CD14-positive monocyte (primary cell): ENCODE data around the gene CADM1. TPM values are rescaled to one million over a fixed set of nuclear protein-coding genes. Genes with fewer than 3 reads are reported as not detected.

Source experiments
- DNase-seq, 3 donors: peaks; one replicate each; pipeline ENCODE4 v3.0.0-alpha.2; 2011 to 2022
- H2AFZ ChIP-seq: 2 replicates; pipeline ENCODE4 v1.6.0; 2012; ENCODE audit warnings: mild to moderate bottlenecking, low read depth, low read length, inconsistent platforms; ENCODE audit not compliant: insufficient read depth, poor library complexity, severe bottlenecking
- H3K27ac ChIP-seq, 2 donors: 1 replicate in 1 of 2; 2 replicates in 1 of 2; pipeline ENCODE4 v1.5.1; 2012 to 2013; ENCODE audit warnings: low read length in 2 of 2, control low read depth in 1 of 2, inconsistent platforms in 1 of 2, low read depth in 1 of 2, mild to moderate bottlenecking in 1 of 2
- H3K27me3 ChIP-seq, 2 donors: one replicate each; pipeline versions ENCODE4 v1.6.0 to v1.6.1; 2011 to 2013; ENCODE audit warnings: low read length in 2 of 2; ENCODE audit not compliant: control insufficient read depth in 2 of 2, insufficient read depth in 2 of 2
- H3K36me3 ChIP-seq, 2 donors: replicated peaks in 1 of 2; 1 replicate in 1 of 2; 2 replicates in 1 of 2; pipeline versions ENCODE4 v1.5.1 to v1.6.1; 2012 to 2013; ENCODE audit warnings: low read length in 2 of 2, control low read depth in 1 of 2, inconsistent platforms in 1 of 2, mild to moderate bottlenecking in 1 of 2; ENCODE audit not compliant: insufficient read depth in 2 of 2, control insufficient read depth in 1 of 2
- H3K4me1 ChIP-seq, 2 donors: 1 replicate in 1 of 2; 2 replicates in 1 of 2; pipeline versions ENCODE4 v1.5.1 to v1.6.1; 2012 to 2013; ENCODE audit warnings: low read length in 2 of 2, control low read depth in 1 of 2, inconsistent platforms in 1 of 2, mild to moderate bottlenecking in 1 of 2, moderate library complexity in 1 of 2; ENCODE audit not compliant: insufficient read depth in 2 of 2, control insufficient read depth in 1 of 2
- H3K4me2 ChIP-seq: replicated peaks from 2 replicates; pipeline ENCODE3; 2012; ENCODE audit warnings: low read length, moderate library complexity, mild to moderate bottlenecking; ENCODE audit not compliant: poor library complexity, severe bottlenecking; ENCODE audit errors: extremely low read depth
- H3K4me3 ChIP-seq, 3 experiments: fragments of 200-600 bp in 1 of 3; sonication (generic) in 1 of 3; replicated peaks in 1 of 3; 1 replicate in 2 of 3; 2 replicates in 1 of 3; pipeline ENCODE4 v1.5.1; 2011 to 2013; ENCODE audit warnings: low read length in 3 of 3, mild to moderate bottlenecking in 3 of 3, control low read depth in 2 of 3, low read depth in 2 of 3, inconsistent platforms in 1 of 3, moderate library complexity in 1 of 3
- H3K79me2 ChIP-seq: 2 replicates; pipeline ENCODE4 v1.6.0; 2012; ENCODE audit warnings: mild to moderate bottlenecking, control low read depth, inconsistent platforms, low read length, moderate library complexity; ENCODE audit not compliant: insufficient read depth
- H3K9ac ChIP-seq: 2 replicates; pipeline ENCODE4 v1.6.0; 2017; ENCODE audit warnings: low read length, mild to moderate bottlenecking; ENCODE audit not compliant: insufficient read depth, poor library complexity, severe bottlenecking
- H3K9me3 ChIP-seq, 2 donors: replicated peaks in 1 of 2; 1 replicate in 1 of 2; 2 replicates in 1 of 2; pipeline versions ENCODE4 v1.5.1 to v1.6.1; 2012 to 2013; ENCODE audit warnings: low read length in 2 of 2, control low read depth in 1 of 2; ENCODE audit not compliant: control insufficient read depth in 1 of 2, insufficient read depth in 1 of 2
- H4K20me1 ChIP-seq: 2 replicates; pipeline ENCODE4 v1.6.0; 2012; ENCODE audit warnings: mild to moderate bottlenecking, low read length, control low read depth, moderate library complexity; ENCODE audit not compliant: insufficient read depth
- H3K27ac Mint-ChIP-seq, 7 donors: one replicate each; pipeline ENCODE4 v1.8.0; 2020; ENCODE audit warnings: mild to moderate bottlenecking in 7 of 7, mixed read lengths in 7 of 7, moderate library complexity in 6 of 7, inconsistent platforms in 2 of 7
- H3K27me3 Mint-ChIP-seq, 3 donors: one replicate each; pipeline ENCODE4 v1.8.0; 2021 to 2022; ENCODE audit warnings: low read depth in 3 of 3, mild to moderate bottlenecking in 3 of 3, mixed read lengths in 3 of 3, moderate library complexity in 3 of 3, inconsistent platforms in 1 of 3
- H3K36me3 Mint-ChIP-seq, 2 donors: one replicate each; pipeline ENCODE4 v1.8.0; 2020; ENCODE audit warnings: mixed read lengths in 2 of 2, inconsistent platforms in 1 of 2, mild to moderate bottlenecking in 1 of 2
- H3K4me1 Mint-ChIP-seq: one replicate; pipeline ENCODE4 v1.8.0; 2020; ENCODE audit warnings: mild to moderate bottlenecking, mixed read lengths
- H3K4me3 Mint-ChIP-seq, 2 donors: one replicate each; pipeline ENCODE4 v1.8.0; 2020; ENCODE audit warnings: mild to moderate bottlenecking in 2 of 2, mixed read lengths in 2 of 2, moderate library complexity in 1 of 2
- H3K9me3 Mint-ChIP-seq, 7 donors: one replicate each; pipeline ENCODE4 v1.8.0; 2020 to 2022; ENCODE audit warnings: mixed read lengths in 7 of 7, mild to moderate bottlenecking in 6 of 7, moderate library complexity in 6 of 7, inconsistent platforms in 2 of 7
- CTCF ChIP-seq: fragments of 200-600 bp; IDR thresholded peaks from one replicate; pipeline ENCODE4 v1.8.0; 2022; ENCODE audit warnings: antibody characterized with exemption, mild to moderate bottlenecking
- WGBS: methylation state at CpG from one replicate; pipeline ENCODE4 v1.1.5; 2013; ENCODE audit warnings: missing lambda C conversion rate; ENCODE audit not compliant: insufficient coverage; 5-methylcytosine and 5-hydroxymethylcytosine counted together
- intact Hi-C, 2 donors: fragments of 100-400 bp; cut with micrococcal nuclease; formaldehyde crosslinking; loops; one replicate each; pipeline versions ENCODE4 v1.15.0 to v1.15.1; 2023
- polyA plus RNA-seq, 3 donors: library from polyadenylated mRNA; depleted of rRNA in 1 of 3; unstranded in 2 of 3; stranded (reverse) in 1 of 3; fragments of 300-500 nt in 2 of 3; fragments of >200 nt in 1 of 3; fragmentation: Illumina TruSeq in 2 of 3; gene quantifications; 1 replicate in 2 of 3; 2 replicates in 1 of 3; pipeline ENCODE4 v1.2.3, GENCODE V29; 2012 to 2021

Gene CADM1
- polyA plus RNA-seq, 3 donors, result not detected

- H4K20me1 ChIP-seq, result no peaks in the 10 kb centered on the region
- WGBS, result no CpG with 5 or more reads among the region's 4 CpGs
- Mint-ChIP-seq H3K9me3 (no peaks in the 10 kb centered on the region), H3K27me3 (peaks cover 0 to 3% (median 0%) of the 10 kb centered on the region in 3 donors), H3K4me1 (no peaks in the 10 kb centered on the region), H3K4me3 (no peak overlapping the region), H3K27ac (no peak overlapping the region), H3K36me3 (no peaks in the 10 kb centered on the region)
- no peak overlapping the region for H3K4me3 ChIP-seq
- no peak for TF ChIP-seq CTCF
- DNase-seq, result no peak
- no peak overlapping the region for H3K27ac ChIP-seq
- H3K79me2 ChIP-seq, result no peaks in the 10 kb centered on the region
- H3K9ac ChIP-seq, result no peak overlapping the region
- no peak overlapping the region for H3K4me2 ChIP-seq
- intact Hi-C loops, result no loop called here
- H3K27me3 ChIP-seq, result no peaks in the 10 kb centered on the region
- H3K9me3 ChIP-seq, result no peaks in the 10 kb centered on the region
- no peaks in the 10 kb centered on the region for H3K4me1 ChIP-seq
- no peak overlapping the region for H2AFZ ChIP-seq
- H3K36me3 ChIP-seq, result no peaks in the 10 kb centered on the region
Observed at GRCh38 chr11:115220911-115221310, 283.3 kb downstream of the CADM1 start.

GRCh38 chr11:115220423-115220822 lies 283.8 kb downstream of the CADM1 start:
- no CpG with 5 or more reads among the region's 6 CpGs for WGBS
- TF ChIP-seq CTCF, result no peak
- Mint-ChIP-seq H3K9me3 (no peaks in the 10 kb centered on the region), H3K4me3 (no peak overlapping the region), H3K27ac (no peak overlapping the region), H3K27me3 (peaks cover 0 to 3% (median 0%) of the 10 kb centered on the region in 3 donors), H3K36me3 (no peaks in the 10 kb centered on the region), H3K4me1 (no peaks in the 10 kb centered on the region)
- no peak overlapping the region for H2AFZ ChIP-seq
- no peaks in the 10 kb centered on the region for H4K20me1 ChIP-seq
- H3K4me2 ChIP-seq, result no peak overlapping the region
- no peaks in the 10 kb centered on the region for H3K36me3 ChIP-seq
- DNase-seq, result no peak
- no peak overlapping the region for H3K27ac ChIP-seq
- H3K79me2 ChIP-seq, result no peaks in the 10 kb centered on the region
- no peak overlapping the region for H3K9ac ChIP-seq
- H3K27me3 ChIP-seq, result no peaks in the 10 kb centered on the region
- H3K4me1 ChIP-seq, result no peaks in the 10 kb centered on the region
- no peaks in the 10 kb centered on the region for H3K9me3 ChIP-seq
- H3K4me3 ChIP-seq, result no peak overlapping the region
- intact Hi-C loops, result no loop called here
